GM13976 (cell line): Measurements from ENCODE around the gene MYL4.

Experiments
- DNase-seq: peaks from one replicate; pipeline ENCODE4 v3.0.0; 2012; ENCODE audit warnings: low spot score
- CTCF ChIP-seq: IDR thresholded peaks from 2 replicates; pipeline ENCODE4 v1.5.1; 2012; ENCODE audit warnings: borderline replicate concordance, mild to moderate bottlenecking; ENCODE audit not compliant: insufficient read depth; ENCODE audit errors: extremely low read depth, missing control alignments, control extremely low read depth
- in situ Hi-C: fragments of 300-500 bp; cut with MboI; formaldehyde crosslinking; loops from one replicate; pipeline ENCODE4 v1.12.0; 2022; ENCODE audit warnings: low sequenced_read_pairs, mixed read lengths, inconsistent platforms; ENCODE audit not compliant: unreplicated experiment

MYL4 gene

GRCh38 chr17:47244697-47245096 is 35.5 kb downstream of the MYL4 start:
- TF ChIP-seq CTCF: no peak
- in situ Hi-C loops: no loop called here
- DNase-seq: no peak

GRCh38 chr17:47246120-47246519 is 37.0 kb downstream of the MYL4 start:
- in situ Hi-C loops: no loop called here
- no peak for DNase-seq
- TF ChIP-seq CTCF: no peak

- TF ChIP-seq CTCF: no peak
- DNase-seq: no peak
- in situ Hi-C loops: no loop called here
Observed at GRCh38 chr17:47250855-47251254, 41.7 kb downstream of the MYL4 start.

GRCh38 chr17:47251421-47251940 is 42.3 kb downstream of the MYL4 start:
- no peak for DNase-seq
- in situ Hi-C loops: no loop called here
- no peak for TF ChIP-seq CTCF

- in situ Hi-C loops: no loop called here
- DNase-seq: no peak
- TF ChIP-seq CTCF: no peak
Observed at GRCh38 chr17:47252209-47252608, 43.1 kb downstream of the MYL4 start.

- no peak for TF ChIP-seq CTCF
- in situ Hi-C loops: no loop called here
- DNase-seq: no peak
Observed at GRCh38 chr17:47252766-47253512, 43.8 kb downstream of the MYL4 start.
